ENCODE data around the gene LSR.

GRCh38 chr19:35309481-35310279 is 60.9 kb downstream of the LSR start:
- TF ChIP-seq CTCF (IDR thresholded peaks at IDR 0.05; ENCODE audit: insufficient read depth, low read length) = no peak
- TF ChIP-seq REST (IDR thresholded peaks at IDR 0.05; ENCODE audit: insufficient replicate concordance, low read depth) = no peak
- TF ChIP-seq GABPA (IDR thresholded peaks at IDR 0.05; ENCODE audit: low read depth) = no peak
- TF ChIP-seq POLR2AphosphoS5 (IDR thresholded peaks at IDR 0.05; ENCODE audit: low read depth) = no peak
- TF ChIP-seq SPI1 (IDR thresholded peaks at IDR 0.05; ENCODE audit: borderline replicate concordance, low read depth) = no peak

Measured in HL-60 (cell line).